K562 (cell line): ENCODE results near the gene METTL23.
"Not testable (repeated sequence)": the region's sequence is repeated elsewhere in the genome, so short reads cannot be mapped to it uniquely, and the experiment has no call there.

Experiments
- CTCF ChIP-seq, 3 experiments: IDR thresholded peaks in 2 of 3; conservative IDR thresholded peaks in 1 of 3; 2 replicates each; pipeline ENCODE4 v1.5.1; 2011 to 2012; ENCODE audit warnings: low read length in 3 of 3, mild to moderate bottlenecking in 3 of 3, control low read depth in 2 of 3, improper control_type of control experiment in 1 of 3, inconsistent platforms in 1 of 3, low read depth in 1 of 3, mixed read lengths in 1 of 3, moderate library complexity in 1 of 3; ENCODE audit not compliant: insufficient read depth in 2 of 3
- EP300 ChIP-seq: IDR thresholded peaks from 2 replicates; pipeline ENCODE4 v1.6.1; 2012; ENCODE audit warnings: low read length, improper control_type of control experiment
- ETV5 ChIP-seq: sonication (generic); formaldehyde crosslinking; IDR thresholded peaks from 2 replicates; pipeline ENCODE4 v1.4.0; 2020; ENCODE audit warnings: low read depth, mild to moderate bottlenecking, missing genetic modification reagents
- GABPA ChIP-seq: fragments of 200-800 bp; sonication (Bioruptor generic); conservative IDR thresholded peaks from 2 replicates; pipeline ENCODE4 v1.6.1; 2016; ENCODE audit warnings: low read depth, missing genetic modification characterization, missing compliant biosample characterization
- MTA2 ChIP-seq: fragments of 450-650 bp; IDR thresholded peaks from 2 replicates; pipeline ENCODE4 v1.6.1; 2016; ENCODE audit warnings: low read depth
- POLR2A ChIP-seq: fragments of 450-650 bp; conservative IDR thresholded peaks from 2 replicates; pipeline ENCODE4 v1.6.1; 2016
- ZNF280B ChIP-seq: fragments of 250-450 bp; sonication (Bioruptor Pico); IDR thresholded peaks from 2 replicates; pipeline ENCODE4 v1.5.1; 2021; ENCODE audit warnings: mild to moderate bottlenecking

- peak; percentile 72 for TF ChIP-seq POLR2A
- not testable (repeated sequence) for TF ChIP-seq ETV5 (CRISPR knock-in tag); CTCF (IDR thresholded peaks at IDR 0.05 in 2 of 3, conservative IDR thresholded peaks at IDR 0.05 in 1 of 3; ENCODE audit: insufficient read depth in 2 of 3, low read depth in 1 of 3, low read length in 3 of 3); ZNF280B (CRISPR knock-in tag); MTA2; GABPA (tag); EP300
Measured at GRCh38 chr17:76731800-76732733, 5.4 kb downstream of the METTL23 start.
